Measurements from ENCODE around the gene COG6. TPM values are rescaled to one million over a fixed set of nuclear protein-coding genes. Genes with fewer than 3 reads are reported as not detected.

The COG6 gene
- 13.8 and 15.4 TPM in 2 replicates for total RNA-seq

DNA sequence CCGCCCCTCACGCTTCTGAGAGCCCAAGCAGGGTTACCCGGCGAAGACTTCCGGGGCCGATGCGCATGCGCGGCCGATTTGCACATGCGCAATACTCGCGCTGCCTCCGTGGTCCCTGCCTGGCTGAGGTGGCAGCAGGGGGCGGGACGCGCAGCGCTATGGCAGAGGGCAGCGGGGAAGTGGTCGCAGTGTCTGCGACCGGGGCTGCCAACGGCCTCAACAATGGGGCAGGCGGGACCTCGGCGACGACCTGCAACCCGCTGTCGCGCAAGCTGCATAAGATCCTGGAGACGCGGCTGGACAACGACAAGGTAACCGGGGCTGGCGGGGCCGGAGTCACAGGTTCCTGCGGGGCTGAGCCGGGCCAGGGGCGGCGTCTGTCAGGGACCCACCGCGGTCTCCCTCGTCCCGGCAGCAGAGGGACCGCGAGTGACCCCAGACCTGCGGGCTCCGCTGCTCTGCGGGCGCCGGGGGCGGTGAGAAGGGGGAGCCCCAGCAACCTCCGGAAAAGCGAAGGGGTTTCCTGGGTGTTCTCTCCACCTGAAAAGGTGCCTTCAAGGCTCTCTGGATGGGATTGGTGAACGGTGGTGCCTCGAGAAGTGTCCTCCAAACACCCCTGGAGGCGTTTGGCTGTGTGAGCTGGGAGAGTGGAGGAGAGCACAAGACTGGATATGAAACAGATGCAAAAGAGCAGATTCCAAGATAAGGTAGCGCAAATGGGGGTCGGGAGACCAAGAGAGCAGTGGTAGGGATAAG, at the start of gene COG6:
TSS of gene COG6 (plus strand) at position 94 of the 756 bp plus-strand sequence. CDS start at position 159, 65 bp downstream.
- H3K36me3 ChIP-seq (ENCODE audit: control insufficient read depth, insufficient read depth, low read length) = no peaks in the 10 kb centered on the region
- no peaks in the 10 kb centered on the region for H3K27me3 ChIP-seq (ENCODE audit: control insufficient read depth, insufficient read depth, low read length)
- peak within 1 kb of the TSS; percentile 83 for H3K4me3 ChIP-seq (ENCODE audit: low read depth, low read length)
- peak; percentile 58 for DNase-seq (ENCODE audit: low read depth)
- TF ChIP-seq, protein P1, sequence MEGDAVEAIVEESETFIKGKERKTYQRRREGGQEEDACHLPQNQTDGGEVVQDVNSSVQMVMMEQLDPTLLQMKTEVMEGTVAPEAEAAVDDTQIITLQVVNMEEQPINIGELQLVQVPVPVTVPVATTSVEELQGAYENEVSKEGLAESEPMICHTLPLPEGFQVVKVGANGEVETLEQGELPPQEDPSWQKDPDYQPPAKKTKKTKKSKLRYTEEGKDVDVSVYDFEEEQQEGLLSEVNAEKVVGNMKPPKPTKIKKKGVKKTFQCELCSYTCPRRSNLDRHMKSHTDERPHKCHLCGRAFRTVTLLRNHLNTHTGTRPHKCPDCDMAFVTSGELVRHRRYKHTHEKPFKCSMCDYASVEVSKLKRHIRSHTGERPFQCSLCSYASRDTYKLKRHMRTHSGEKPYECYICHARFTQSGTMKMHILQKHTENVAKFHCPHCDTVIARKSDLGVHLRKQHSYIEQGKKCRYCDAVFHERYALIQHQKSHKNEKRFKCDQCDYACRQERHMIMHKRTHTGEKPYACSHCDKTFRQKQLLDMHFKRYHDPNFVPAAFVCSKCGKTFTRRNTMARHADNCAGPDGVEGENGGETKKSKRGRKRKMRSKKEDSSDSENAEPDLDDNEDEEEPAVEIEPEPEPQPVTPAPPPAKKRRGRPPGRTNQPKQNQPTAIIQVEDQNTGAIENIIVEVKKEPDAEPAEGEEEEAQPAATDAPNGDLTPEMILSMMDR (IDR thresholded peaks at IDR 0.05; ENCODE audit: insufficient read depth, low read length, poor library complexity, severe bottlenecking) = no peak

DNA sequence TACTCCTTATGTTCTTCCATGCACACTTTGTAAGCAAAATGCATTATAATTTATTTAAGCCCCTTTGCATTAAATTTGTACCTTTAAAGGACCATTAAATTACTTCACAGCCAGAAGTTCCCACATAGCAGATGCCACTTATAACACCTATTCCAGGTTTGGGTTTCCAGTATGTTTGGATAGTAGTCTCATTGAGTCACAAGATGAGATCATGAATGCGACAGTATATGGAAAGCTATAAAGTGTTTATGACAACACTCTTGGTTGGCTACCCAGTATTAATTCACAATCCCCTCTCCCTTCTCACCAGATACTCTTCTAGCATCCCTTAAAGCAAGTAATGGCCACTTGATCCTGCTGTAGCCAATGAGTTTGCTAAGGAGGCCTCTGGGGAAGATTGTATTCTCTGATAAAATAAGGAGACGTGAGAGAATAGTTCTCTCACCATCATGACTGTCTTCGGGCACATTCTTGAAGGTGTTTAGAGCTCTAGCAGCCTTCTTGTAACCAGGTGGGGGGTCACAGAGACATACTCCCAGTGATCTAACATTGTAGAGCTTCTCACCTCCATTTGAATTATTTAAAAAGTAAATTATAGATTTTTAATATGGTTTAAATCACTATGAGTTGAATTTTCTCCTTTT, 49.7 kb upstream of the COG6 start:
- no peaks in the 10 kb centered on the region for H3K27me3 ChIP-seq (ENCODE audit: control insufficient read depth, insufficient read depth, low read length)
- H3K4me3 ChIP-seq (ENCODE audit: low read depth, low read length) = no peak overlapping the region
- no peaks in the 10 kb centered on the region for H3K36me3 ChIP-seq (ENCODE audit: control insufficient read depth, insufficient read depth, low read length)
- TF ChIP-seq, protein P1 (IDR thresholded peaks at IDR 0.05; ENCODE audit: insufficient read depth, low read length, poor library complexity, severe bottlenecking) = no peak
- no peak for DNase-seq (ENCODE audit: low read depth)

DNA sequence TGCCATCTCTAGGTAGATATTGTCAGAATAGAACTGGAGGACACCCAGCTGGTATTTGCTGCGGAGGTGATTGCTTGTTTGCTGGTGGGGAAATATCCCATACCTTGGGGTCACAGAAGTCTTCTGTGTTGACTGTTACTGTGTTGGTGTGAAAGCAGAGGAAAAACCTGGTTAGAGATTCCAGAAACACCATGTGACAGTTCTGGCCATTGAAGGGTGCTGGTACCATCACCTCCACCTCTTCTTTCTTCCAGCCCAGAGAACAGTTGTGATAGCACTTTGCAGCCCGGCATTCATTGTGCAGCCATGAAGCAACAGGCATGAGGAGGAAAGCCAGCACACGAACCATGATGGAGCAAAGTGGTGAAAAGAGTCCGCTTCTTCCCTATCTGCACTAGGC, 47.6 kb upstream of the COG6 start:
- no peaks in the 10 kb centered on the region for H3K27me3 ChIP-seq (ENCODE audit: control insufficient read depth, insufficient read depth, low read length)
- DNase-seq (ENCODE audit: low read depth) = no peak
- no peaks in the 10 kb centered on the region for H3K36me3 ChIP-seq (ENCODE audit: control insufficient read depth, insufficient read depth, low read length)
- TF ChIP-seq, protein P1 (IDR thresholded peaks at IDR 0.05; ENCODE audit: insufficient read depth, low read length, poor library complexity, severe bottlenecking) = no peak
- no peak overlapping the region for H3K4me3 ChIP-seq (ENCODE audit: low read depth, low read length)

DNA sequence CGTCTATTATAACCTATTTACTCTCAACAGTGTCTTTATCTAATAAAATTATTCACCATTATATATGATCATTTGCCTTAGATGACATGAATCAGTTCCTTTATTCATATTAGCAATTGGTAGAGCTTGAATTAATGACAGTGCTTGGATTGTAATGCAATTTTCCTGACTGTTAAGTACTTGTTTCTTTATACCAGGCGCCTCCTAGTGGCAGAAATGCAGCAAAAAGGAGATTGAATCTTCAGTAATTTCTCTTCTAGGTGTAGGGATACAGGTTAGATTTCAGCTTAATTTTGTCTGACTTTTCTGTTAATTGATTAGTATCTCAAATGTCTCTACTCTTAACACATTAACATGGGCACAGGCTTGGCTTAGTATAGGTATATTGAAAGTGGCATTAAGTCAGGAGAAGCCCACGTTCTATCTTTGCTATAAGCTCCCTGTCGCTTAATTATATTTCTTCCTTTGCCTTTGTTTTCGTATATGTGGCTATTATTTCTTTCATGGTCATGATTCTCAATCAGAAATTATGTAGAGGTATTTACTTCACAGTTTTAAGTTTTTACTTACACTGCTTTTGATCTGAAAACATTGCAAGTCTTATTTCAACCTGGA, 43.3 kb upstream of the COG6 start:
- TF ChIP-seq, protein P1 (IDR thresholded peaks at IDR 0.05; ENCODE audit: insufficient read depth, low read length, poor library complexity, severe bottlenecking) = peak; percentile 75
- H3K36me3 ChIP-seq (ENCODE audit: control insufficient read depth, insufficient read depth, low read length) = no peaks in the 10 kb centered on the region
- no peak for DNase-seq (ENCODE audit: low read depth)
- H3K27me3 ChIP-seq (ENCODE audit: control insufficient read depth, insufficient read depth, low read length) = no peaks in the 10 kb centered on the region
- H3K4me3 ChIP-seq (ENCODE audit: low read depth, low read length) = no peak overlapping the region

DNA sequence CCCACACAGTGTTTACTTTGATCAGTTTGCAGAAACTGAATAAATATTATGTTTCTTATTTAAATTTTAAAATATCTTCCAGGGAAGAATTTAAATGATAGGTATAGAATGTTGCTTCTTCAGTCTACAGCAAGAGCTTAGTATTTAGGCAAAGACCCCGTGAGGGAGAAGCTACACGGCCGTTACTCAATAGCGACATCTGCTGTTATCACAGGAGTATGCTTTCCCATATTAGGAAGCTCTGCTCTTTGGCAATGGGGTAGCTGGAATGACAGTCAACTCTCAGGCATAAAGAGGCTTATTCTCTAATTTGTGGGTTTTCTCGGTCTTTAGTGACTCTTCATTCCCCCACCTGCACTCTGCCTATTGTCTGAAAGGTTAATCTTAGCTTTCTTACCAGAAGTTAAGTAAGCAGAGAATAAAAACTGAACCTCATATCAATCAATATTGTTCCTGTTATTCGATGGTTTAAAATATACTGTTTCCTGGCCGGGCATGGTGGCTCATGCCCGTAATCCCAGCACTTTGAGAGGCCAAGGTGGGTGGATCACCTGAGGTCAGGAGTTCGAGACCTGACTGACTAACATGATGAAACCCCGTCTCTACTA, 39.3 kb upstream of the COG6 start:
- no peaks in the 10 kb centered on the region for H3K36me3 ChIP-seq (ENCODE audit: control insufficient read depth, insufficient read depth, low read length)
- DNase-seq (ENCODE audit: low read depth) = no peak
- H3K4me3 ChIP-seq (ENCODE audit: low read depth, low read length) = no peak overlapping the region
- TF ChIP-seq, protein P1 (IDR thresholded peaks at IDR 0.05; ENCODE audit: insufficient read depth, low read length, poor library complexity, severe bottlenecking) = peak; percentile 93
- no peaks in the 10 kb centered on the region for H3K27me3 ChIP-seq (ENCODE audit: control insufficient read depth, insufficient read depth, low read length)

Measured in kidney epithelial cell (primary cell).